Upper lobe of right lung (tissue), 1 donor: Measurements from ENCODE around the gene STARD5. TPM values are rescaled to one million over a fixed set of nuclear protein-coding genes. Genes with fewer than 3 reads are reported as not detected.

Experiments
- ATAC-seq: fragments of 200-7000 bp; cut with Tn5 transposase; one replicate; pipeline ENCODE4 v1.9.1; 2020; ENCODE audit warnings: mild to moderate bottlenecking, moderate library complexity
- DNase-seq: peaks from one replicate; pipeline ENCODE4 v3.0.0-alpha.2; 2020
- H3K27ac ChIP-seq: fragments of 200-600 bp; one replicate; pipeline ENCODE4 v1.8.0; 2022
- H3K27me3 ChIP-seq: fragments of 200-600 bp; one replicate; pipeline ENCODE4 v1.8.0; 2022; ENCODE audit warnings: mild to moderate bottlenecking
- H3K36me3 ChIP-seq: fragments of 200-600 bp; one replicate; pipeline ENCODE4 v1.8.0; 2022
- H3K4me1 ChIP-seq: fragments of 200-600 bp; one replicate; pipeline ENCODE4 v1.8.0; 2022
- H3K4me3 ChIP-seq: fragments of 200-600 bp; one replicate; pipeline ENCODE4 v1.8.0; 2022; ENCODE audit warnings: mild to moderate bottlenecking
- H3K9me3 ChIP-seq: fragments of 200-600 bp; one replicate; pipeline ENCODE4 v1.8.0; 2022
- CTCF ChIP-seq: fragments of 200-600 bp; IDR thresholded peaks from one replicate; pipeline ENCODE4 v1.8.0; 2022; ENCODE audit warnings: antibody characterized with exemption
- intact Hi-C: fragments of 100-400 bp; cut with DNase I; formaldehyde crosslinking; loops from one replicate; pipeline ENCODE4 v1.11.0; 2022
- total RNA-seq: library from RNA; stranded (reverse); fragmentation: NEBNext Ultra II Directional; extraction: Animal tissue kit (Norgen Biotek cat#: 25700); gene quantifications from one replicate; pipeline ENCODE4 v1.2.1, GENCODE V29; 2021
- donor health status: DM: no; HTN: yes; CAD: no; lungs with severe emphysema.

STARD5 gene
- total RNA-seq, 1 donor from 2014 or later: 5.4 TPM

GRCh38 chr15:81291916-81292522 is 31.9 kb downstream of the STARD5 start:
- Histone ChIP-seq H3K36me3 (peaks cover 42% of the 10 kb centered on the region), H3K27me3 (no peaks in the 10 kb centered on the region), H3K27ac (no peak overlapping the region), H3K4me3 (no peak overlapping the region), H3K9me3 (no peaks in the 10 kb centered on the region), H3K4me1 (peaks cover 34% of the 10 kb centered on the region)
- intact Hi-C loops: loop anchor here (10.0 kb wide), 1 partner anchor 653 kb away; no protein-coding TSS in a partner anchor
- TF ChIP-seq CTCF: no peak
- ATAC-seq: no peak
- no peak for DNase-seq

DNA sequence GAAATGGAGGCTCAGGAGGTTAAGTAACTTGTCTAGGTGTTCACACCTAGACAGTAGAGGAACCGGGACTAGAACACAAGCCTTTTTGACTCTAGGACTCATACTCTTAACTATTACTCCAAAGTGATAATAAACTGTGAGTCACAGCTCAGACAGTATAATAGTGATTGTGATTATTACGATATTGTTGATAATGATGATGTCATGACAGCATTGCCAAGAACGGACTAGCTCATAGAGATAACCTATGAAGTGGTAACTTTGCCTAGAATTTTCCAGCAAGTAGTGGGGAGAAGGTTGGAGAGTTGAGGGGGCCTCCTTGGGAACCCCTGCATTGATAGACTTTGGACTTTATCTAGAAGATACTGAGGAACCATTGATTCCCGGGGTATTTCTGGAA is 34.0 kb downstream of the STARD5 start:
- H3K27ac ChIP-seq: no peak overlapping the region
- DNase-seq: no peak
- no peak for TF ChIP-seq CTCF
- no peaks in the 10 kb centered on the region for H3K27me3 ChIP-seq
- ATAC-seq: no peak
- intact Hi-C loops: loop anchor here (10.0 kb wide), 1 partner anchor 655 kb away; no protein-coding TSS in a partner anchor
- no peak overlapping the region for H3K4me3 ChIP-seq
- peaks cover 17% of the 10 kb centered on the region for H3K4me1 ChIP-seq
- H3K36me3 ChIP-seq: peaks cover 50% of the 10 kb centered on the region
- H3K9me3 ChIP-seq: no peaks in the 10 kb centered on the region

- ATAC-seq (no peak), DNase-seq (no peak)
- no peak for TF ChIP-seq CTCF
- H3K27ac ChIP-seq: no peak overlapping the region
- H3K27me3 ChIP-seq: no peaks in the 10 kb centered on the region
- H3K4me3 ChIP-seq: no peak overlapping the region
- H3K4me1 ChIP-seq: peaks cover 8% of the 10 kb centered on the region
- H3K9me3 ChIP-seq: no peaks in the 10 kb centered on the region
- intact Hi-C loops: no loop called here
- peaks cover 44% of the 10 kb centered on the region for H3K36me3 ChIP-seq
Measured at GRCh38 chr15:81288616-81289015, 35.3 kb downstream of the STARD5 start.

GRCh38 chr15:81288040-81288439 is 35.9 kb downstream of the STARD5 start:
- DNase-seq (no peak), ATAC-seq (no peak)
- Histone ChIP-seq H3K4me1 (peaks cover 5% of the 10 kb centered on the region), H3K4me3 (no peak overlapping the region), H3K36me3 (peaks cover 38% of the 10 kb centered on the region), H3K27me3 (no peaks in the 10 kb centered on the region), H3K9me3 (no peaks in the 10 kb centered on the region), H3K27ac (no peak overlapping the region)
- intact Hi-C loops: no loop called here
- TF ChIP-seq CTCF: no peak

- ATAC-seq (peak; percentile 85), DNase-seq (no peak)
- H3K27me3 ChIP-seq: no peaks in the 10 kb centered on the region
- peaks cover 5% of the 10 kb centered on the region for H3K4me1 ChIP-seq
- no peaks in the 10 kb centered on the region for H3K9me3 ChIP-seq
- H3K4me3 ChIP-seq: no peak overlapping the region
- TF ChIP-seq CTCF: no peak
- peaks cover 26% of the 10 kb centered on the region for H3K36me3 ChIP-seq
- peak overlapping the region; percentile 37 for H3K27ac ChIP-seq
- intact Hi-C loops: no loop called here
Measured at GRCh38 chr15:81286621-81287121, 37.3 kb downstream of the STARD5 start.
